Measurements from ENCODE around the gene ACTL8.

DNA sequence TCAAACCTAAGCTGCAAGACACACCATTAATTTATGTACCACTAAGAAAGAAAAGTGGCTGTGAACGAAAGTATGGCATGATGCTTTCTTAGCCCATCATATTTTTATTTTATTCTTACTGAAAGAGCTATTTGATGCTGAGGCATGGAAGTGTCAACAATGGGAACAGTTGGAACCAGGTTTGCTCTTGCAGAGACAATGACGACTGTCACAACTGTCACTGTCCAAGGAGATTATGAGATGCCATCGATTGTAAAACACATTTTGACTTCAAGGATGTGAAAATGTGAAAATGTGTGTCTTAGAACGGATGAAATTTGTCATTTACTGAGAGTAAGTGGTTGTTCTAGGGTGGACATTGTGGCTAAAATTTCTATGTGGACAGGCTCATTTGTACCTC lies 2.8 kb upstream of the ACTL8 start:
- TF ChIP-seq POLR2A (IDR thresholded peaks at IDR 0.05): no peak
- TF ChIP-seq, protein P1, sequence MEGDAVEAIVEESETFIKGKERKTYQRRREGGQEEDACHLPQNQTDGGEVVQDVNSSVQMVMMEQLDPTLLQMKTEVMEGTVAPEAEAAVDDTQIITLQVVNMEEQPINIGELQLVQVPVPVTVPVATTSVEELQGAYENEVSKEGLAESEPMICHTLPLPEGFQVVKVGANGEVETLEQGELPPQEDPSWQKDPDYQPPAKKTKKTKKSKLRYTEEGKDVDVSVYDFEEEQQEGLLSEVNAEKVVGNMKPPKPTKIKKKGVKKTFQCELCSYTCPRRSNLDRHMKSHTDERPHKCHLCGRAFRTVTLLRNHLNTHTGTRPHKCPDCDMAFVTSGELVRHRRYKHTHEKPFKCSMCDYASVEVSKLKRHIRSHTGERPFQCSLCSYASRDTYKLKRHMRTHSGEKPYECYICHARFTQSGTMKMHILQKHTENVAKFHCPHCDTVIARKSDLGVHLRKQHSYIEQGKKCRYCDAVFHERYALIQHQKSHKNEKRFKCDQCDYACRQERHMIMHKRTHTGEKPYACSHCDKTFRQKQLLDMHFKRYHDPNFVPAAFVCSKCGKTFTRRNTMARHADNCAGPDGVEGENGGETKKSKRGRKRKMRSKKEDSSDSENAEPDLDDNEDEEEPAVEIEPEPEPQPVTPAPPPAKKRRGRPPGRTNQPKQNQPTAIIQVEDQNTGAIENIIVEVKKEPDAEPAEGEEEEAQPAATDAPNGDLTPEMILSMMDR (IDR thresholded peaks at IDR 0.05 in 4 of 5, conservative IDR thresholded peaks at IDR 0.05 in 1 of 5): no peak
